GM19351 (cell line): ENCODE results near the gene ADA.

Experiments used
- ATAC-seq: cut with Tn5 transposase; IDR thresholded peaks from one replicate; pipeline ENCODE4 v1.9.1; 2021; ENCODE audit warnings: mild to moderate bottlenecking, moderate library complexity; ENCODE audit not compliant: unreplicated experiment

ADA gene

GRCh38 chr20:44646023-44646640 is 5.4 kb downstream of the ADA start:
- ATAC-seq: no peak

- ATAC-seq: no peak
Observed at GRCh38 chr20:44644667-44645131, 6.8 kb downstream of the ADA start.

- no peak for ATAC-seq
Observed at GRCh38 chr20:44644230-44644617, 7.3 kb downstream of the ADA start.

- no peak for ATAC-seq
Observed at GRCh38 chr20:44643596-44644229, 7.8 kb downstream of the ADA start.

GRCh38 chr20:44643154-44643519 is 8.4 kb downstream of the ADA start:
- no peak for ATAC-seq

- peak; percentile 40 for ATAC-seq
Observed at GRCh38 chr20:44642203-44643153, 9.0 kb downstream of the ADA start.

- ATAC-seq: no peak
Observed at GRCh38 chr20:44641325-44641724, 10.2 kb downstream of the ADA start.

GRCh38 chr20:44640522-44640921 is 11.0 kb downstream of the ADA start:
- ATAC-seq: no peak

- no peak for ATAC-seq
Observed at GRCh38 chr20:44637522-44638372, 13.8 kb downstream of the ADA start.

- no peak for ATAC-seq
Observed at GRCh38 chr20:44637042-44637441, 14.5 kb downstream of the ADA start.

GRCh38 chr20:44635877-44636276 is 15.6 kb downstream of the ADA start:
- ATAC-seq: no peak

- no peak for ATAC-seq
Observed at GRCh38 chr20:44633872-44634600, 17.5 kb downstream of the ADA start.

GRCh38 chr20:44633187-44633810 is 18.2 kb downstream of the ADA start:
- no peak for ATAC-seq

- no peak for ATAC-seq
Observed at GRCh38 chr20:44632103-44632752, 19.3 kb downstream of the ADA start.

GRCh38 chr20:44630297-44630696 is 21.2 kb downstream of the ADA start:
- no peak for ATAC-seq

GRCh38 chr20:44629542-44629941 is 22.0 kb downstream of the ADA start:
- ATAC-seq: no peak

GRCh38 chr20:44629017-44629385 is 22.5 kb downstream of the ADA start:
- ATAC-seq: no peak

GRCh38 chr20:44627364-44628010 is 24.0 kb downstream of the ADA start:
- no peak for ATAC-seq

GRCh38 chr20:44626278-44626677 is 25.2 kb downstream of the ADA start:
- no peak for ATAC-seq
